ENCODE results near the gene NXNL2.

Gene NXNL2

GRCh38 chr9:88579050-88579715, 44.2 kb downstream of the NXNL2 start:
- no peak for ATAC-seq

- no peak for ATAC-seq
Observed at GRCh38 chr9:88580961-88581360, 46.0 kb downstream of the NXNL2 start.

- ATAC-seq = no peak
Observed at GRCh38 chr9:88583901-88584596, 49.1 kb downstream of the NXNL2 start.

- ATAC-seq = no peak
Observed at GRCh38 chr9:88585426-88585825, 50.4 kb downstream of the NXNL2 start.

GRCh38 chr9:88586452-88586851, 51.5 kb downstream of the NXNL2 start:
- ATAC-seq = no peak

- no peak for ATAC-seq
Observed at GRCh38 chr9:88587182-88587581, 52.2 kb downstream of the NXNL2 start.

GRCh38 chr9:88587885-88588649, 53.1 kb downstream of the NXNL2 start:
- ATAC-seq = no peak

GRCh38 chr9:88589656-88590055, 54.7 kb downstream of the NXNL2 start:
- ATAC-seq = no peak

GRCh38 chr9:88590558-88591146, 55.7 kb downstream of the NXNL2 start:
- ATAC-seq = no peak

GRCh38 chr9:88593537-88594185, 58.7 kb downstream of the NXNL2 start:
- ATAC-seq = peak in 1 of 2 donors; percentile 49
